Keratinocyte (primary cell): ENCODE measurements around the gene PLSCR4. TPM values are rescaled to one million over a fixed set of nuclear protein-coding genes. Genes with fewer than 3 reads are reported as not detected.
A peak's percentile ranks its signal among the peaks of the same experiment; 100 is the strongest.

Source experiments
- DNase-seq: peaks from one replicate; pipeline ENCODE4 v3.0.0-alpha.2; 2011; ENCODE audit warnings: low read depth, missing footprints, low spot score
- FAIRE-seq: peaks from 2 replicates; lab custom pipeline; 2011; peaks lifted over from hg19 to GRCh38; lab: Jason Lieb, UNC
- H2AFZ ChIP-seq: 2 replicates; pipeline ENCODE4 v1.6.0; 2012; ENCODE audit warnings: low read length, control low read depth, inconsistent platforms; ENCODE audit not compliant: control insufficient read depth
- H3K27ac ChIP-seq: 2 replicates; pipeline ENCODE4 v1.5.1; 2011; ENCODE audit warnings: low read length; ENCODE audit not compliant: control insufficient read depth, insufficient read depth
- H3K27me3 ChIP-seq: 3 replicates; pipeline ENCODE4 v1.6.0; 2011; ENCODE audit warnings: low read length; ENCODE audit not compliant: control insufficient read depth, insufficient read depth; ENCODE audit errors: extremely low read depth
- H3K36me3 ChIP-seq, 2 experiments: 2 replicates in 1 of 2; 3 replicates in 1 of 2; pipeline ENCODE4 v1.5.1; 2011; ENCODE audit warnings: low read length in 2 of 2, mild to moderate bottlenecking in 1 of 2; ENCODE audit not compliant: control insufficient read depth in 2 of 2, insufficient read depth in 2 of 2; ENCODE audit errors: extremely low read depth in 1 of 2
- H3K4me1 ChIP-seq: 3 replicates; pipeline ENCODE4 v1.5.1; 2011; ENCODE audit warnings: low read length; ENCODE audit not compliant: control insufficient read depth, insufficient read depth; ENCODE audit errors: extremely low read depth
- H3K4me2 ChIP-seq: 3 replicates; pipeline ENCODE4 v1.6.0; 2011; ENCODE audit warnings: low read depth, low read length; ENCODE audit not compliant: control insufficient read depth, insufficient read depth; ENCODE audit errors: extremely low read depth
- H3K4me3 ChIP-seq, 3 experiments: fragments of 200-600 bp in 1 of 3; sonication (generic) in 1 of 3; 2 replicates in 2 of 3; 3 replicates in 1 of 3; pipeline ENCODE4 v1.5.1; 2011 to 2016; ENCODE audit warnings: low read length in 3 of 3, mild to moderate bottlenecking in 3 of 3, control low read depth in 2 of 3, inconsistent platforms in 1 of 3, low read depth in 1 of 3, mixed read lengths in 1 of 3, mixed run types in 1 of 3, moderate library complexity in 1 of 3; ENCODE audit not compliant: control insufficient read depth in 2 of 3, insufficient read depth in 2 of 3; ENCODE audit errors: extremely low read depth in 1 of 3
- H3K79me2 ChIP-seq: 2 replicates; pipeline ENCODE4 v1.6.0; 2012; ENCODE audit warnings: low read length; ENCODE audit not compliant: control insufficient read depth, insufficient read depth
- H3K9ac ChIP-seq: 3 replicates; pipeline ENCODE4 v1.6.0; 2011; ENCODE audit warnings: low read length; ENCODE audit not compliant: control insufficient read depth, insufficient read depth; ENCODE audit errors: extremely low read depth
- H3K9me1 ChIP-seq: 3 replicates; pipeline ENCODE4 v1.6.0; 2011; ENCODE audit warnings: low read length; ENCODE audit not compliant: control insufficient read depth, insufficient read depth; ENCODE audit errors: extremely low read depth
- H3K9me3 ChIP-seq: 2 replicates; pipeline ENCODE4 v1.5.1; 2012; ENCODE audit warnings: low read depth, low read length; ENCODE audit not compliant: control insufficient read depth
- H4K20me1 ChIP-seq: 3 replicates; pipeline ENCODE4 v1.6.0; 2011; ENCODE audit warnings: low read length; ENCODE audit not compliant: control insufficient read depth, insufficient read depth; ENCODE audit errors: extremely low read depth
- CTCF ChIP-seq, 3 experiments: IDR thresholded peaks in 1 of 3; conservative IDR thresholded peaks in 1 of 3; optimal IDR thresholded peaks in 1 of 3; 2 replicates in 2 of 3; 3 replicates in 1 of 3; pipeline versions ENCODE3 to v1.5.1; 2011; ENCODE audit warnings: low read length in 3 of 3, mild to moderate bottlenecking in 3 of 3, moderate library complexity in 2 of 3, control low read depth in 1 of 3, inconsistent platforms in 1 of 3; ENCODE audit not compliant: insufficient read depth in 2 of 3; ENCODE audit errors: extremely low read depth in 1 of 3
- EZH2 ChIP-seq: IDR thresholded peaks from one replicate; pipeline ENCODE4 v1.6.1; 2012; ENCODE audit warnings: inconsistent platforms, mild to moderate bottlenecking, low read length, moderate library complexity
- dilution Hi-C: fragments of 300-500 bp; cut with MboI; formaldehyde crosslinking; loops from one replicate; pipeline ENCODE4 v1.7.0; 2020; ENCODE audit warnings: low sequenced_read_pairs; ENCODE audit not compliant: extremely low pct_ligation_motif_present
- polyA plus RNA-seq, 5 experiments: library from polyadenylated mRNA; depleted of rRNA in 3 of 5; stranded (reverse) in 3 of 5; stranded (forward) in 1 of 5; unstranded in 1 of 5; fragments of >200 nt; gene quantifications; 1 replicate in 1 of 5; 2 replicates in 3 of 5; 3 replicates in 1 of 5; pipeline versions ENCODE4 v1.2.1 to v1.2.3, GENCODE V29; 2011 to 2012; ENCODE audit warnings: missing spikeins in 2 of 5, low read depth in 1 of 5, low replicate concordance in 1 of 5

PLSCR4 gene
- polyA plus RNA-seq, 1 donor (not counting 4 experiments of a cell fraction or from before 2014, with no cell fraction given): 1.5 TPM

GRCh38 chr3:146199762-146200161 is 51.1 kb downstream of the PLSCR4 start:
- H3K9me1 ChIP-seq: no peaks in the 10 kb centered on the region
- H3K9me3 ChIP-seq: no peaks in the 10 kb centered on the region
- no peak overlapping the region for H3K4me2 ChIP-seq
- H3K36me3 ChIP-seq: no peaks in the 10 kb centered on the region
- FAIRE-seq: no peak
- H3K4me3 ChIP-seq: no peak overlapping the region
- DNase-seq: no peak
- no peak for TF ChIP-seq EZH2
- TF ChIP-seq CTCF (optimal IDR thresholded peaks at IDR 0.05 in 1 of 3, IDR thresholded peaks at IDR 0.05 in 1 of 3, conservative IDR thresholded peaks at IDR 0.05 in 1 of 3; ENCODE audit: extremely low read depth in 1 of 3, insufficient read depth in 2 of 3, low read length in 3 of 3): no peak
- no peaks in the 10 kb centered on the region for H3K4me1 ChIP-seq
- no peaks in the 10 kb centered on the region for H3K27me3 ChIP-seq
- H4K20me1 ChIP-seq: no peaks in the 10 kb centered on the region
- no peak overlapping the region for H2AFZ ChIP-seq
- H3K27ac ChIP-seq: no peak overlapping the region
- dilution Hi-C loops: no loop called here
- no peak overlapping the region for H3K9ac ChIP-seq
- H3K79me2 ChIP-seq: no peaks in the 10 kb centered on the region

- dilution Hi-C loops: no loop called here
- no peak for TF ChIP-seq EZH2
- TF ChIP-seq CTCF (optimal IDR thresholded peaks at IDR 0.05 in 1 of 3, IDR thresholded peaks at IDR 0.05 in 1 of 3, conservative IDR thresholded peaks at IDR 0.05 in 1 of 3; ENCODE audit: extremely low read depth in 1 of 3, insufficient read depth in 2 of 3, low read length in 3 of 3): no peak
- H3K27ac ChIP-seq: no peak overlapping the region
- no peaks in the 10 kb centered on the region for H3K79me2 ChIP-seq
- no peaks in the 10 kb centered on the region for H4K20me1 ChIP-seq
- H2AFZ ChIP-seq: no peak overlapping the region
- no peak overlapping the region for H3K4me2 ChIP-seq
- no peak overlapping the region for H3K9ac ChIP-seq
- H3K27me3 ChIP-seq: no peaks in the 10 kb centered on the region
- no peaks in the 10 kb centered on the region for H3K9me3 ChIP-seq
- no peaks in the 10 kb centered on the region for H3K9me1 ChIP-seq
- no peak for DNase-seq
- H3K4me3 ChIP-seq: no peak overlapping the region
- H3K4me1 ChIP-seq: no peaks in the 10 kb centered on the region
- FAIRE-seq: peak; percentile 29
- H3K36me3 ChIP-seq: no peaks in the 10 kb centered on the region
Observed at GRCh38 chr3:146196789-146197188, 54.1 kb downstream of the PLSCR4 start.
